Mucosa of descending colon (tissue), 3 donors: ENCODE measurements around the gene IFT122. TPM values are rescaled to one million over a fixed set of nuclear protein-coding genes. Genes with fewer than 3 reads are reported as not detected.
A peak's percentile ranks its signal among the peaks of the same experiment; 100 is the strongest.
"Not testable (repeated sequence)": the region's sequence is repeated elsewhere in the genome, so short reads cannot be mapped to it uniquely, and the experiment has no call there.

ENCODE experiments used
- ATAC-seq: fragments of 200-7000 bp; cut with Tn5 transposase; one replicate; pipeline ENCODE4 v1.9.1; 2020; ENCODE audit warnings: mild to moderate bottlenecking, moderate library complexity
- DNase-seq, 3 donors: peaks; one replicate each; pipeline ENCODE4 v3.0.0-alpha.2; 2020
- H3K36me3 ChIP-seq: fragments of 200-600 bp; one replicate; pipeline ENCODE4 v1.8.0; 2021; ENCODE audit warnings: low read depth, mild to moderate bottlenecking
- H3K4me1 ChIP-seq: fragments of 200-600 bp; one replicate; pipeline ENCODE4 v1.8.0; 2021; ENCODE audit warnings: low read depth, mild to moderate bottlenecking
- H3K4me3 ChIP-seq: fragments of 200-600 bp; one replicate; pipeline ENCODE4 v1.8.0; 2021; ENCODE audit warnings: mild to moderate bottlenecking
- H3K9me3 ChIP-seq: fragments of 200-600 bp; one replicate; pipeline ENCODE4 v1.8.0; 2021; ENCODE audit warnings: mild to moderate bottlenecking
- CTCF ChIP-seq: fragments of 200-600 bp; IDR thresholded peaks from one replicate; pipeline ENCODE4 v1.8.0; 2022; ENCODE audit warnings: antibody characterized with exemption, mild to moderate bottlenecking
- intact Hi-C, 2 donors: fragments of 100-400 bp; cut with DNase I in 1 of 2; cut with micrococcal nuclease in 1 of 2; formaldehyde crosslinking; loops; one replicate each; pipeline versions ENCODE4 v1.11.0 to v1.11.1; 2022; cut with DNase I, micrococcal nuclease
- total RNA-seq, 3 donors: library from RNA; stranded (reverse); fragmentation: NEBNext Ultra II Directional in 2 of 3; extraction: Animal tissue kit (Norgen Biotek cat#: 25700) in 2 of 3; gene quantifications; one replicate each; pipeline versions ENCODE4 v1.2.1 to v1.2.4, GENCODE V29; 2021 to 2023
- donor health status: DM: no; HTN: no; CAD: no; lungs with moderate emphysema.
- donor health status: DM: no; HTN: no; CAD: no.
- donor health status: DM: no; HTN: yes; CAD: no.

The IFT122 gene
- total RNA-seq, 3 donors from 2014 or later: 24.6 to 35.0 (median 29.6) TPM

- Histone ChIP-seq H3K4me3 (no peak overlapping the region), H3K9me3 (no peaks in the 10 kb centered on the region), H3K36me3 (no peaks in the 10 kb centered on the region), H3K4me1 (no peaks in the 10 kb centered on the region)
- intact Hi-C loops: no loop called here
- TF ChIP-seq CTCF: no peak
- DNase-seq: no peak
- no peak for ATAC-seq
These were observed 35.8 kb downstream of the IFT122 start for GRCh38 chr3:129475863-129476262.

- DNase-seq (no peak), ATAC-seq (no peak)
- Histone ChIP-seq H3K4me1 (no peaks in the 10 kb centered on the region), H3K9me3 (no peaks in the 10 kb centered on the region), H3K36me3 (no peaks in the 10 kb centered on the region), H3K4me3 (no peak overlapping the region)
- intact Hi-C loops: no loop called here
- no peak for TF ChIP-seq CTCF
These were observed 36.6 kb downstream of the IFT122 start for GRCh38 chr3:129476586-129476985.

- H3K36me3 ChIP-seq, intact Hi-C loops: not testable (repeated sequence)
These were observed 41.3 kb downstream of the IFT122 start for GRCh38 chr3:129481225-129481765.

GRCh38 chr3:129481766-129482332, 41.8 kb downstream of the IFT122 start:
- no peaks in the 10 kb centered on the region for H3K9me3 ChIP-seq
- no peak overlapping the region for H3K4me3 ChIP-seq
- TF ChIP-seq CTCF: no peak
- intact Hi-C loops: no loop called here
- no peaks in the 10 kb centered on the region for H3K4me1 ChIP-seq
- DNase-seq: peak in 1 of 3 donors; percentile 64
- H3K36me3 ChIP-seq: no peaks in the 10 kb centered on the region
- ATAC-seq: peak; percentile 55

More at GRCh38 chr3:129481225-129481765, 41.3 kb downstream of the IFT122 start:
- ATAC-seq, H3K4me1 ChIP-seq, H3K9me3 ChIP-seq, DNase-seq, H3K4me3 ChIP-seq: not testable (repeated sequence)

- Histone ChIP-seq H3K4me1 (no peaks in the 10 kb centered on the region), H3K36me3 (no peaks in the 10 kb centered on the region), H3K4me3 (no peak overlapping the region), H3K9me3 (no peaks in the 10 kb centered on the region)
- ATAC-seq (no peak), DNase-seq (no peak)
- intact Hi-C loops: no loop called here
- TF ChIP-seq CTCF: no peak
These were observed 42.7 kb downstream of the IFT122 start for GRCh38 chr3:129482721-129483120.

- ATAC-seq: no peak
- Histone ChIP-seq H3K9me3 (no peaks in the 10 kb centered on the region), H3K4me3 (no peak overlapping the region), H3K4me1 (no peaks in the 10 kb centered on the region), H3K36me3 (no peaks in the 10 kb centered on the region)
- intact Hi-C loops: no loop called here
- no peak for DNase-seq
- no peak for TF ChIP-seq CTCF
These were observed 43.8 kb downstream of the IFT122 start for GRCh38 chr3:129483870-129484269.

GRCh38 chr3:129485146-129485545, 45.1 kb downstream of the IFT122 start:
- H3K4me1 ChIP-seq, H3K36me3 ChIP-seq, H3K4me3 ChIP-seq, intact Hi-C loops, H3K9me3 ChIP-seq, ATAC-seq, DNase-seq: not testable (repeated sequence)
